Measurements from ENCODE around the gene SLC12A6. TPM values are rescaled to one million over a fixed set of nuclear protein-coding genes. Genes with fewer than 3 reads are reported as not detected.

SLC12A6 gene
- polyA plus RNA-seq, 1 donor from 2014 or later, result 7.3 TPM

GRCh38 chr15:34359416-34359815 is 21.8 kb upstream of the SLC12A6 start:
- Histone ChIP-seq H3K27ac (ENCODE audit: low read length) (no peak overlapping the region), H4K20me1 (ENCODE audit: insufficient read depth) (no peaks in the 10 kb centered on the region), H3K9ac (ENCODE audit: low read length) (no peak overlapping the region), H3K4me3 (ENCODE audit: low read length) (no peak overlapping the region), H3K9me2 (ENCODE audit: insufficient read depth, low read length) (no peaks in the 10 kb centered on the region), H3K4me2 (ENCODE audit: low read length) (no peak overlapping the region), H3F3A (ENCODE audit: insufficient read depth, low read length, poor library complexity, severe bottlenecking) (no peaks in the 10 kb centered on the region), H3K27me3 (ENCODE audit: insufficient read depth, low read depth, low read length) (no peaks in the 10 kb centered on the region), H3K9me3 (ENCODE audit: low read length) (no peaks in the 10 kb centered on the region), H3K79me2 (replicated peaks; ENCODE audit: insufficient read depth, low read length) (no peaks in the 10 kb centered on the region), H2AFZ (ENCODE audit: low read depth, low read length) (no peak overlapping the region), H3K36me3 (ENCODE audit: insufficient read depth, low read length) (peaks cover 3% of the 10 kb centered on the region)
- TF ChIP-seq RAD21 (conservative IDR thresholded peaks at IDR 0.05) (no peak), POLR2AphosphoS5 (IDR thresholded peaks at IDR 0.05) (no peak), CTCF (IDR thresholded peaks at IDR 0.05; ENCODE audit: poor library complexity, severe bottlenecking) (no peak), EZH2 (IDR thresholded peaks at IDR 0.05; ENCODE audit: borderline replicate concordance, insufficient read depth, low read length, poor library complexity, severe bottlenecking) (no peak), SMC3 (conservative IDR thresholded peaks at IDR 0.05; ENCODE audit: poor library complexity) (no peak), MXI1 (conservative IDR thresholded peaks at IDR 0.05; ENCODE audit: poor library complexity, severe bottlenecking) (no peak), REST (IDR thresholded peaks at IDR 0.05; ENCODE audit: borderline replicate concordance) (no peak), TAF1 (IDR thresholded peaks at IDR 0.05; ENCODE audit: low read depth) (no peak), EP300 (conservative IDR thresholded peaks at IDR 0.05; ENCODE audit: poor library complexity, severe bottlenecking) (no peak)

GRCh38 chr15:34358948-34359347 is 21.4 kb upstream of the SLC12A6 start:
- Histone ChIP-seq H3K9me2 (ENCODE audit: insufficient read depth, low read length) (no peaks in the 10 kb centered on the region), H3F3A (ENCODE audit: insufficient read depth, low read length, poor library complexity, severe bottlenecking) (no peaks in the 10 kb centered on the region), H3K4me2 (ENCODE audit: low read length) (no peak overlapping the region), H3K27me3 (ENCODE audit: insufficient read depth, low read depth, low read length) (no peaks in the 10 kb centered on the region), H3K9ac (ENCODE audit: low read length) (no peak overlapping the region), H2AFZ (ENCODE audit: low read depth, low read length) (no peak overlapping the region), H3K79me2 (replicated peaks; ENCODE audit: insufficient read depth, low read length) (no peaks in the 10 kb centered on the region), H3K4me3 (ENCODE audit: low read length) (no peak overlapping the region), H4K20me1 (ENCODE audit: insufficient read depth) (no peaks in the 10 kb centered on the region), H3K27ac (ENCODE audit: low read length) (no peak overlapping the region), H3K9me3 (ENCODE audit: low read length) (no peaks in the 10 kb centered on the region), H3K36me3 (ENCODE audit: insufficient read depth, low read length) (peaks cover 3% of the 10 kb centered on the region)
- TF ChIP-seq EZH2 (IDR thresholded peaks at IDR 0.05; ENCODE audit: borderline replicate concordance, insufficient read depth, low read length, poor library complexity, severe bottlenecking), result no peak
- no peak for TF ChIP-seq CTCF (IDR thresholded peaks at IDR 0.05; ENCODE audit: poor library complexity, severe bottlenecking)
- no peak for TF ChIP-seq POLR2AphosphoS5 (IDR thresholded peaks at IDR 0.05)
- TF ChIP-seq EP300 (conservative IDR thresholded peaks at IDR 0.05; ENCODE audit: poor library complexity, severe bottlenecking), result no peak
- no peak for TF ChIP-seq TAF1 (IDR thresholded peaks at IDR 0.05; ENCODE audit: low read depth)
- no peak for TF ChIP-seq REST (IDR thresholded peaks at IDR 0.05; ENCODE audit: borderline replicate concordance)
- no peak for TF ChIP-seq SMC3 (conservative IDR thresholded peaks at IDR 0.05; ENCODE audit: poor library complexity)
- TF ChIP-seq RAD21 (conservative IDR thresholded peaks at IDR 0.05), result no peak
- TF ChIP-seq MXI1 (conservative IDR thresholded peaks at IDR 0.05; ENCODE audit: poor library complexity, severe bottlenecking), result no peak

Measured in neural cell (in vitro differentiated cells).